IPS-NIHi7 (cell line): ENCODE results near the gene UBE2C.
A peak's percentile ranks its signal among the peaks of the same experiment; 100 is the strongest.
"Not testable (repeated sequence)": the region's sequence is repeated elsewhere in the genome, so short reads cannot be mapped to it uniquely, and the experiment has no call there.

Source experiments
- DNase-seq: peaks from one replicate; pipeline ENCODE4 v3.0.0; 2012; ENCODE audit warnings: mixed read lengths; ENCODE audit errors: extremely low spot score

The UBE2C gene

DNA sequence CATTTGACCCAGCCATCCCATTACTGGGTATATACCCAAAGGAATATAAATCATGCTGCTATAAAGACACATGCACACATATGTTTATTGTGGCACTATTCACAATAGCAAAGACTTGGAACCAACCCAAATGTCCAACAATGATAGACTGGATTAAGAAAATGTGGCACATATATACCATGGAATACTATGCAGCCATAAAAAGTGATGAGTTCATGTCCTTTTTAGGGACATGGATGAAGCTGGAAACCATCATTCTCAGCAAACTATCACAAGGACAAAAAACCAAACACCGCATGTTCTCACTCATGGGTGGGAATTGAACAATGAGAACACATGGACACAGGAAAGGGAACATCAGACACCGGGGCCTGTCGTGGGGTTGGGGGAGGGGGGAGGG is 14.5 kb upstream of the UBE2C start:
- not testable (repeated sequence) for DNase-seq

DNA sequence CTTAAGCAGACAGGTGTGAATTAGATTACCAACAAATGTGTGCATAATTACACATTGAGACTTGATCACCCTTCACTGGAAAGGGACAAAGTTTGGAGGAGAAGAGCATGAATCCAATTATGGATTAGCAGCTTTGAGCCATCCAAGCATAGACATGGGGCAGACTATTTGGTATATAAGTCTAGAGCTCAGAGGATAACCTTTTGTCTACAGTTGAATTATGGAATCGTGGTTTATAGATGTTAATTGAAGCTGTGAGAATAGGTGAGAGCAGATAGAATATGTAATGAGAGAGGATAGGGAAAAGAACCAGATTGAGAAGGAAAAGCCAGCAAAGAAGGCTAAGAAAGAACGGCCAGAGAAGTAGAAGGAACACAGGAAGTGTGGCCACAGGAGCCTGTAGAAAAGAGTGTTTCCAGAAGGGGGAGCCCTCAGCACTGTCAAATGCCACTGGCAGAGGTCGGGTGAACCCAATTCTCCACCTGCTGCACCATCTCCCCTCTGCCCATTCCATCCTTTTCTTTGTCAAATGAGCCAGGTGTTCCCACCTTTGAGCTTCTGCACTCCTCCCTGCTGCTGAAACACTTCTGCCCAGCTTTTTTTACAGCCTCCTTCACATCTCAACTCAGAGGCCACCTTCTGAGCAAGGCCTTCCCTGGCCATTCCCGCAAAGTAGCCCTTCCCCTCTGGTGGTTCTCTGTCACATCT is 13.4 kb upstream of the UBE2C start:
- DNase-seq, result peak; percentile 87

DNA sequence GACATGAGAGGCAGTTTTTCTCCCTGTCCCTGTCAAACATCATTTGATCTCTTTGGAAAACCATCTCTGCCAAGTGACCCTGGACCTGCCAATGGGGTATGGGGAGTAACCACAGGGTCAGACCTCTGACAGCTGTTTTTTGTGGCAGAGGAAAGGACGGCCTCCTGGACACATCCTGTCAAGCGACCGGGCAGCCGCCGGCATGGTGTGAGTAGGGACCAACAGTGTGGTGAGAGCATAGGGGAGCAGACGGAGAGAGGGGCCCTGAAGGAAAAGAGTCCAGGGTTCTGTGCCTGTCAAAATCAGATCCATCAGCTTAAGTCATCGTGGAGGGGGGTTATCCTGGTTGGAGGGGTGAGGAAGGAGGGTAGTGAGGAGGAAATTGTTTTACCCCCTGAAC is 10.6 kb upstream of the UBE2C start:
- DNase-seq, result no peak

DNA sequence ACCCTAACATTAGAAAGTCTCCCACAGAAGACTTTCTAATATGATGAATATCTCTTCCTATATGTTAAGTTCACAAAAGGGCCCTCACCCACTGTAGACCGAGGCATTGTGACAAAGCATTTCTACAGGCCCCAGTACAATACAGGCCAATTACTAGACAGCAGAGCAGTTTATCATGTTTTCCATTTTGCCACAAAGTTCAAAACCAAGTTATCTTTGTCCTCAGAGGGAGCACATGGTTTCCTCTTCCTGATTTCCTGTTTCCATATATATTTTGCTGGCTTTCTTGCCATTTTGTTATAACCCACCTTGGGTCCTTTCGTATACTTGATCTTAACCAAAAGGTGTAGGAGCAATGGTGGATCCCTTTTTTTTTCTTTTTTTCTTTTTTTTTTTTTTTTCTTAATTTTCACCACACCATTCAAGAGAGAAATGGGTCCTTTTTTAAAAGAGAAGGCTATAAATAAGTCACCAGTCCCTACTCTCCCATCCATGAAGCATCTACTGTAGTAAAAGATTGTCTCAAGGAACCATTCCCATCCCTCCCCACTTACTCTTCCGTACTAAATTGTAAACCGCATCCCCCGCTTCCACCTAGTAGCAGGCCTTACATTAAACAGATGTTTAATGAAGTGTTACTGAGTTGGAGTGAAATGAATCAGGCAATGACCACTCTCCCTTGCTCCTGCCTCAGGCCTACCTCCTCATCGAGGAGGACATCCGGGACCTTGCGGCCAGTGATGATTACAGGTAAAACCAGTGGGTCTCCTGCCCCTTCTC is 2.1 kb upstream of the UBE2C start:
- no peak for DNase-seq

DNA sequence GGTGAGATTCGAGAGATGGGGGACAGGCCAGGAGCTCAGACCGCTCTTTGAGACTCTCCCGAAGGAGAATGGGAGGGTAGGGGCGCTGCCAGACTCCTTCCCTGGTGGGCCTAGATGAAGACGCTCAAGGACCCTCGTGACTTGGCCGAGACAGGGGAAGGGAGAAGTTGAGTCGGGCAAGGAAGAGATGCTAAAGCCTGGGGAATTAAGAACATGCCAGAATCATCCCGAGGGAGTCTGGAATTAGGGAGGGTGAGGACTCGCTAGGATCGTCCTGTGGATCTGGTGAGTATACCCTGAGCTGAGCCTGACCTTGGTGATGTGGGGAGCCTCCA is 529 bp downstream of the UBE2C start:
- DNase-seq, result no peak

DNA sequence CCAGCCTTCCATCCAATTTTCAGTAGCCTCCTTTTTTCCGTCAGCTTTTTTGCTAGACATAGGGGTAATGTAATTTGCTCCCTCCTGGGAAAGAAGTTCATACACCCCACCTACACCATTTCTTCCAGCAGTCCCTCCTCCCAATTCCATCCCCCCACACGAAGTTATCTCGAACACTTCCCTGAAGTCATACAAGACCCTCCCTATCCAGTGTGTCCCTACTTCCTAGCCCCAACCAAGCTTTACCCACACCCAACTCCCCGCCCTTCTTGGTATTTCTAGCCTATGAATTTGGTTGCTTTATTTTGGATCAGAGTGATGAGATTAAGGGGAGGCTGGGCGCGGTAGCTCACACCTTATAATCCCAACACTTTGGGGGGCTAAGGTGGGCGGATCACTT is 1.0 kb downstream of the UBE2C start:
- no peak for DNase-seq

DNA sequence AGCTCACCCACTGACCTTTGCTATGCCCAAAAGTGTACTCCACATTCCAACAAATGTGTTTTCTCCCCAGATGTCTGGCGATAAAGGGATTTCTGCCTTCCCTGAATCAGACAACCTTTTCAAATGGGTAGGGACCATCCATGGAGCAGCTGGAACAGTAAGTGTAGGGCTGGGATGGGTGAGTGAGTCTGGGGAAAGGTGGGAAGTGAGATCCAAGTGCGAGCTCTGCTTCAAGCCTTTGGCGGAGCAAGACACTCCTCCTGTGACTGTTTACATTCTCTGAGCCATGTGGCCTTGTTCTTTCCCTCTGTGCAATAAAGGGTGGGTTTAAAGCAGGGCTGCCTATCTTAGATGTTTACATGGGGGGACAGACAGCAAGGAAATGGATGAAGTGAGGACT is 1.9 kb downstream of the UBE2C start:
- DNase-seq, result no peak

DNA sequence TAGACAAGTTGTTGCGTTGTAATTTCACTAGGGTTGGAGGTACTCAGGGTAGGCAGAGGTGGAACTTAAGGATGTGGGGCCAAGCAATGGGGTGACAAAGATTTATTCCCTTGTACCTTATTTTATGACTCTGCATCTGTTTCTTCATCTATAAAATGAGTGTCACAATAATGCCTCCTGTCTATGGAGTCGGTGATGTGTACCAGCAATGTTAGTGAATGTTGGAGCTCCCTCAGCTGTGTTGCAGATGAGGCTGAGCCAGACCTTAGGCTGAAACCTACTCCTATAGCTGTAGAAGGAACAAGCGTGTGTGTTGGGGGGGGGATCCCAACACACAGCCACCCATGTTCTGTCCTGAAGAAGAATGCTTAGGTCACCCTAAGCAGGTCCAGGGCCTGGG is 4.5 kb downstream of the UBE2C start:
- DNase-seq, result no peak

DNA sequence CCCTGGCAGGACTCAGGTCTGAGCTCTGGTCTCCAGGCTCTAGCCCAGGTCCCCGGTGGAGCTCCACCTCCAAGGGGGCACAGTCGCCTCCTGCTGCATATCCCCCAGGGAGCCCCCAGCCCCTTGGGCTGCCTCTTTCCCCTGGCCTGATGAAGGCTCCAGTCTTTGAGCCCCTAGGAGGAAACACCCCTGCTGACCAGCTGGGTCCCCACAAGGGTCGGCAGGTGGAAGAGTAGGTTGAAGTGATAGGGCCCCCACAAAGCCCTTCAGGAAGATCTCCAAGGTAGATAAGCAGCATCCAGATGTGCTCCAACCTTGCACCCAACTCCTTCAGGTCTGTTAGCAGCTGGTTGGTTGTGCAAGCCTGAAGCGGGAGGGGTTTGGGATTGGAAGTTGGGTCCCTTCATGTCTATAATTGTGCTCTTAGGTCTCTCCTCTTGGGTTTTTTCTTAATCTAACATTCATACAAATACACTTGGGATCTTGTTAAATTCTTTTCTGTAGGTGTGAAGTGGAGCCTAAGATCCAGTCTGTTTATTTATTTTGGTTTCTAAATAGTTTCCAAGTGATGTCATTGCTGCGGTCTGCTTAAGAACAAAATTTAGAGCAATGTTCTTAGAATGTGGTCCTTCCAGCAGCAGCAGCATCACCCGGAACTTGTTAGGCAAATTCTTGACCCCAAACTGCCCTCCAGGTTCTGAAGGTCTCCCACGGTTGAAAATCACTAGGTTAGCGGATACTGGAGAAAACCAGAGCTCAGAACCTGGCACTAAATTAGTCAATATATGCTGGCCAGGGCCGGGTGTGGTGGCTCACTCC is 5.1 kb downstream of the UBE2C start:
- no peak for DNase-seq

DNA sequence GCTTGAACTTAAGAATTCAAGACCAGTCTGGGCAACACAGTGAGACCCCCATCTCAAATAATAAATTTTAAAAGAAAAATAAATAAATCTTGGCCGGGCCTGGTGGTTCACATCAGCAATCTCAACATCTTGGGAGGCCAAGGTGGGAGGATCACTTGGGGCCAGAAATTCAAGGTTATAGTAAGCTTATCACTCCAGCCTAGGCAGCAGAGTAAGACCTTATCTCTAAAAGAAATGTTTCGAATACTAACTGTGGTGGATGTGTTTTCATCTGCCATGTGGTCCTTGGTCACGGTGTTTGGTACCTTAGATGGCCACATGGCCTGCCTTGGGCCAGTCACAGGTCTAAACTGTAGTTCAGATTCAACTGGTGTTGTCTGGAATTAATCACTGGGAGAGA is 5.8 kb downstream of the UBE2C start:
- no peak for DNase-seq

DNA sequence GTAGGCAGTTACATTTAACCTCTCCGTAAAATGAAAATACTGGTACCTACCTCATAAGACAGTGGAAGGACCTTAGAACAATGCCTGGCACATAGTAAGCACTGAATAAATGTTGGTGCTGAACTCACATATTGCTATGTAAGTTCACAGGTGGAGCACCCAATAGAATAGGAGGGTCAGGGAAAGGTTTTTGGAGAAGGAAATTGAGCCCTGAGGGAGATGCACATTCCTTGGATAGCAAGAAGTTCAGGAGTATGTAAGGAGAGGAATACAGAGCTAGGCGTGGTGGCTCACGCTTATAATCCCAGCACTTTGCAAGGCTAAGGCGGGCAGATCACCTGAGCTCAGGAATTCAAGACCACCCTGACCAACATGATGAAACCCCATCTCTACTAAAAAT is 7.0 kb downstream of the UBE2C start:
- DNase-seq, result no peak

DNA sequence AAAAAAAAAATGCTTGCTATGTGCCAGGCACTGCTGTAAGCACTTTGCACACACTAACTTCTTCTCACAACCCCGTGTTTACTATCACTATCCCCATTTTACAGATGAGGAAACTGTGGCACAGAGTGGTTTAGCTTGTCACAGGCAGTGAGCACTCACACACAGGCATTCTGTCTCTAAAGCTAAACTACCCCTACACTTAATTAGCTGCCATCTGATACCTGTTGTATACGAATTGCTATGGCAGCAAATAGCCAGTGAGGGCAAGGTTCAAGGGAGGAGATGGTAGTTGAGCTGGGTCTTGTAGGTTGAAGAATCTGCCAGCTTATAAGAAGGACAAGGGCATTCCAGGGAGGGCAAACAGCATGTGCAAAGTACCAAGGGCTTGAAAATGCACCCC is 9.5 kb downstream of the UBE2C start:
- no peak for DNase-seq

DNA sequence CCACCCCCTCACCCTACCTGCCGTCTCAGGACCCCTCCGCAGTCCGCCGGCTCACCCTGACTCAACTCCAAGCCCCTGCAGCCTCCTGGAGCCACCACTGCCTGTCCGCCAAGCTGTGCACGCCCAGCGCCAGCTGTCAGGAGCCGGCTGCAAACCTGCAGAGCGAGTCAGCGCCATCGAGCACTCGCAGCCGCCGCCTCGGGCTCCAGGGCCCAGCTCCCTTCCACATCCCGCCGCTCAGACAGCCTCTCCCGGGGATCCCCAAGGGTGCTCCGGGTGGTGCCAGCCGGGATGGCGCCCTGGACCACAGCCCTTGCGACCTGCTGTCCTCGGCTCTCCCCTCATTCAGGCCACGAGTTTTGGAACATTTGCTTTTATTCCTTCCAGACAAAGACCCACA is 10.4 kb downstream of the UBE2C start:
- DNase-seq, result no peak

DNA sequence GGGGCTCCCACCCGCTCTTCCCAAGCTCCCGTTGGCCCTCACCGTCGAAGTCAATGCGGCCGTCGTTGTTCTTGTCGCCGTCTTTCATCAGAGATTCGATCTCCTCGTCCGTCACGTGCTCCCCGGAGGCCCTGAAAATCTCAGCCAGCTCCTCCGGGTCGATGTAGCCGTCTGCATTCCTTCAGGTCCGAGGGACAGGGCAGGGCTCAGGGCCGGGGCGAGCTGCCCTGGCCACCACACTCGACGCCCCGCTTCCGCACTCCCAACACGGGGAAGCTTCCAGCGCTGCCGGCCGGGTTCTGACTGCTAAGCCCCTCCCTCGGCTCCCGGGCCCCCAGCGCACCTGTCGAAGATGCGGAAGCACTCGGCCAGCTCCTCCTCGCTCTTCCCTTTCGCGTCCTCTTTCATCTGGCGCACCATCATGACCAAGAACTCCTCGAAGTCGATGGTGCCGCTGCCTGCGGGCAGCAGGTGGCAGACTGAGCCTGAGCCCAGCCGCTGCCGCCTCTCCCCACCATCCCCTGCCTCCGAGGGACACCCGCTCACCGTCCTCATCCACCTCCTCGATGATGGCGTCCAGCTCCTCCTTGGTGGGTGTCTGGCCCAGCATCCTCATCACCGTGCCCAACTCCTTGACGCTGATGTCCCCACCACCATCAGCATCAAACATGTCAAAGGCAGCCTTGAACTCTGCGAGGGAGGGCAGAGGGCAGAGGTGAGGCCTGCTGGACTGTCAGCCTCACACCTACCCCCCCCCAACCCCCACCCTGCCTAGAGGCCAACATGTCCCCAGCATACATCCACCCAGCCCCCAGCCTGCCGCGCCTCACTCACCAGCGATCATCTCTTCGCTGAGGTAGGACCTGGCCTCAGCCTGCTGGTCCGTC is 11.7 kb downstream of the UBE2C start:
- peak; percentile 75 for DNase-seq

DNA sequence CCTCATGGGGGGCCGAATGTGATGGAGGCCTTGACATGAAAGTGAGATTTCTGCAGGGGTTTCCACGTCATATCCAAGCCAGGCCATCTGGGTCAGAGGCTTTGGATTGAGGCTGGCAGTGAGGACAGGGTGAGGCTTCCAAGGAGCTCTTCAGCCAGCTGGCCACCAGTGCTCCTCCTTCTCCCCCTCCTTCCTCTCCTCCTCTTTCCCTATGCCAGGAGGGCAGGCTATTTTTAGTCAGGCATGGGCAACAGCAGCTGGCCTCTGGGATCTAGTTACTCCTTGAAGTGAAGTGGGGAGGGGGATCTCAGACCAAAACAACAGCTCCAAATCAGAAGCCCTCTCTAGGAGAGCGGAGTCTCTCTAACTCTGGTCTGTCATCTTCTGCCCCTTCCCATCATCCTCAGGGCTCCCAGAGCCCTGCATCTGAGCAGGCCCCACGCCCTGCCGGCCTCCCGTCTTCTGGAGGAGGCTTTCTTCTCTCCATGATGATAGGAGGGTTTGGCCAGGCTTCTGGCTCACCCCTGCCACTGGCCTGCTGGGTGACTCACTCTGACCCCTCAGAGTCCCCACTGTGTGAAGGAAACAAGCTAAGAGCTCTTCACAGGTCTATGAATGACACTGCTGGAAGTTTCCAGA is 14.1 kb downstream of the UBE2C start:
- no peak for DNase-seq

DNA sequence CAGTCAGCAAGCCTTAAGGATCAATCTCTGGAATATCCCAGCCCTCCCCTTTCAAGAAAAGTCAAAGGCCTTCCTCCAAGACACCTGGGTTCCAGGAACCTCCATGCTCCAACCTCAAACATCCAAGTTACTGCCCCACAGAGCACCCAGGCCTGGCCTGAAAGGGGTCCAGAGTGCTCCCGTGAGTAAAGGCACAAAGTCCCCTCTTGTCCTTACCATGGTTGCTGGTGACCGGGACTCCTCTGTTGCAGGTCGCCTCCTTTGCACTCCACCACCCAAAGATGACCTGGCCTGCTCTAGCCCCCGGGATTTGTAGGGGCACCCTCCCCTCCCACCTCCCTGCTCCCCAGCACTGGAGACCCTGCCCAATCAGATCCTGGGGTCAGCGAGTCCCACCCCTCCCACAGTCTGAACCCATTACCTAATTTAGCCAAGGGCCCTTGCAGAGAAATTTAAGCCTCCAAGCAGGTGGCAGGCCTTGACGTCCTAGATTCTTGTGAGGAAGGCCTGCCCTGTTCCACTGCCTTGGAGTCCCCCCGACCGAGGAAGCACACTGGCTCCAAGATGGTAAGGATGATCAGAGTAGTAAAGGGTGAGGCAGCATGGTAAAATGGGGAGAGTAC is 14.7 kb downstream of the UBE2C start, which contains the start of gene TNNC2:
Gene TNNC2 (minus strand): TSS at position 283 of the 623 bp plus-strand sequence. CDS start 64 bp downstream, at position 219.
- no peak for DNase-seq

DNA sequence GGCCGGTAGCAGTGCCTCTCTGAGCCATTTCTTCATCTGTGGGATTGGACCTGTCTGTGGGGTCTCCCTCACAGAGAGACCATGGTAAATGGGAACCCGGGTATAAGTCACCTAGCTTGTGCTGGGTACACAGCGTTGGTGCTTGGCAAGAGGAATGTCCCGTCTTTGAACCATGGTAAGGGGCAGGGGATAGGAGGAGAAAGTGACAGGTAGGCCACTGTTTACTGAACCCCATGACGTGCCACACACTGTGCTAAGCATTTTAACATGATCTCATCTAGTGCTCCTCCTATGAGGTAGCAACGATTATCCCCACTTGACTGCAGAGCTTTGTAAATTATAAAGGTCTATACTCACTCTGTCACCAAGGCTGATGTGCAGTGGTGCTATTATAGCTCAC is 15.3 kb downstream of the UBE2C start:
- no peak for DNase-seq

DNA sequence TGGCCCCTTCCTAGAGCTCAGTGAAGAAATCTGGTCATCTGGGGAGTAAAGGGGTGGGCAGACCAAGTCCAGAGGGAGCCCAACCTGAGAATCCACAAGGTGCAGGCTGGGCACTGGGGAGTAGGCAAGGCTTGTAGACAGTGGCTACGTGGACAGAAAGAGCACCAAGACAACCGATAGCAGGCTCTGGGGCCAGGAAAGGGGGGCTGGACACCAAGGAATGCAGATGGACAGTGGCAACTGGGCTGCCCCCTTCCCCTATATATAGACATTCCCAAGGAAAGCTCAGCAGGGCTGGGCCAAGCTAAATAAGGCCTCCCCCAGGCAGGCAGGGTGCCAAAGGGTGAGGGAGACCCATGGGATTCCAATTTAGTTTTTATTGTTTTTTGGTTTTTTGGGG is 16.1 kb downstream of the UBE2C start:
- DNase-seq, result no peak

DNA sequence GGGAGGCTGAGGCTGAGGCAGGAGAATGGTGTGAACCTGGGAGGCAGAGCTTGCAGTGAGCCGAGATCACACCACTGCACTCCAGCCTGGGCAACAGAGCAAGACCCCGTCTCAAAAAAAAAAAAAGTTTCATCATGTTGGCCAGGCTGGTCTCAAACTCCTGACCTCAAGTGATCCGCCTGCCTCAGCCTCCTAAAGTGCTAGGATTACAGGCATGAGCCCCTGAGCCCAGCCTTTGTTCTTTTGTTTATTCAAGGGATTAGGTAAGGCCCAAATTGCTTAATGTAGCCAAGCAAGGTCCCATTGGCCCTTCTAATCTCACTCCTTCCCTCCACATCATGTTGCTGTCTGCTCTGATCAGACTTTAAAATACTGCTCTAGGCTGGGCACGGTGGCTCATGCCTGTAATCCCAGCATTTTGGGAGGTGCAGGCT is 17.2 kb downstream of the UBE2C start:
- DNase-seq, result not testable (repeated sequence)

DNA sequence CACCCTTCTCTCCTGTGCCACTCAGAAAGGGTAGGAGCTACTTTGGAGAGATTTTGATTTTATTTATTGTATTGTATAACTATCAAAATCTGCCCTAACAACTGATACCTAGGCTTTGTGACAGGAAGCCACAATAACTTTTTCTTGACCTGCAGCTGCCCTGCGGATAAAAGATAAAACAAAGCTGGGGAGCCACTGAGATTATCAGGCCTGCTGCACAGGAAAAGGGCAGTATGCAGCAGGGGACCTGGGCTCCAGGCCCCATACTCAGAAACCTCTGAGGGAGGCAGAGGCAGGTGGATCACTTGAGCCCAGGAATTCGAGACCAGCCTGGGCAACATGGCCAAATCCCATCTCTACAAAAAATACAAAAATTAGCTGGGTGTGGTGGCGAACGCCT is 20.2 kb downstream of the UBE2C start:
- DNase-seq, result no peak
